GM12874 (cell line): Measurements from ENCODE around the gene CEP350.

Experiments
- TF ChIP-seq, protein P1 (sequence below): IDR thresholded peaks from 2 replicates; pipeline ENCODE4 v1.5.1; 2011; ENCODE audit warnings: low read depth, mild to moderate bottlenecking, control low read depth, low read length, moderate library complexity; ENCODE audit not compliant: insufficient read depth

CEP350 gene, protein sequence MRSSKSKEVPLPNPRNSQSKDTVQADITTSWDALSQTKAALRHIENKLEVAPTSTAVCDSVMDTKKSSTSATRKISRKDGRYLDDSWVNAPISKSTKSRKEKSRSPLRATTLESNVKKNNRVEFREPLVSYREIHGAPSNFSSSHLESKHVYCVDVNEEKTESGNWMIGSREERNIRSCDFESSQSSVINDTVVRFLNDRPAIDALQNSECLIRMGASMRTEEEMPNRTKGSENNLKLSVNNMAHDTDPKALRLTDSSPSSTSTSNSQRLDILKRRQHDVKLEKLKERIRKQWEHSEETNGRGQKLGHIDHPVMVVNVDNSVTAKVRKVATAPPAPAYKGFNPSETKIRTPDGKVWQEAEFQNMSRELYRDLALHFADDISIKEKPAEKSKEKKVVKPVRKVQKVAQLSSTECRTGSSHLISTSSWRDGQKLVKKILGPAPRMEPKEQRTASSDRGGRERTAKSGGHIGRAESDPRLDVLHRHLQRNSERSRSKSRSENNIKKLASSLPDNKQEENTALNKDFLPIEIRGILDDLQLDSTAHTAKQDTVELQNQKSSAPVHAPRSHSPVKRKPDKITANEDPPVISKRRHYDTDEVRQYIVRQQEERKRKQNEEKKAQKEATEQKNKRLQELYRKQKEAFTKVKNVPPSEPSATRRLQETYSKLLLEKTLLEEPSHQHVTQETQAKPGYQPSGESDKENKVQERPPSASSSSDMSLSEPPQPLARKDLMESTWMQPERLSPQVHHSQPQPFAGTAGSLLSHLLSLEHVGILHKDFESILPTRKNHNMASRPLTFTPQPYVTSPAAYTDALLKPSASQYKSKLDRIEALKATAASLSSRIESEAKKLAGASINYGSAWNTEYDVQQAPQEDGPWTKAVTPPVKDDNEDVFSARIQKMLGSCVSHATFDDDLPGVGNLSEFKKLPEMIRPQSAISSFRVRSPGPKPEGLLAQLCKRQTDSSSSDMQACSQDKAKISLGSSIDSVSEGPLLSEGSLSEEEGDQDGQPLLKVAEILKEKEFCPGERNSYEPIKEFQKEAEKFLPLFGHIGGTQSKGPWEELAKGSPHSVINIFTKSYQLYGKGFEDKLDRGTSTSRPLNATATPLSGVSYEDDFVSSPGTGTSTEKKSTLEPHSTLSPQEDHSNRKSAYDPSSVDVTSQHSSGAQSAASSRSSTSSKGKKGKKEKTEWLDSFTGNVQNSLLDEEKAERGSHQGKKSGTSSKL (N-terminal part only)

DNA sequence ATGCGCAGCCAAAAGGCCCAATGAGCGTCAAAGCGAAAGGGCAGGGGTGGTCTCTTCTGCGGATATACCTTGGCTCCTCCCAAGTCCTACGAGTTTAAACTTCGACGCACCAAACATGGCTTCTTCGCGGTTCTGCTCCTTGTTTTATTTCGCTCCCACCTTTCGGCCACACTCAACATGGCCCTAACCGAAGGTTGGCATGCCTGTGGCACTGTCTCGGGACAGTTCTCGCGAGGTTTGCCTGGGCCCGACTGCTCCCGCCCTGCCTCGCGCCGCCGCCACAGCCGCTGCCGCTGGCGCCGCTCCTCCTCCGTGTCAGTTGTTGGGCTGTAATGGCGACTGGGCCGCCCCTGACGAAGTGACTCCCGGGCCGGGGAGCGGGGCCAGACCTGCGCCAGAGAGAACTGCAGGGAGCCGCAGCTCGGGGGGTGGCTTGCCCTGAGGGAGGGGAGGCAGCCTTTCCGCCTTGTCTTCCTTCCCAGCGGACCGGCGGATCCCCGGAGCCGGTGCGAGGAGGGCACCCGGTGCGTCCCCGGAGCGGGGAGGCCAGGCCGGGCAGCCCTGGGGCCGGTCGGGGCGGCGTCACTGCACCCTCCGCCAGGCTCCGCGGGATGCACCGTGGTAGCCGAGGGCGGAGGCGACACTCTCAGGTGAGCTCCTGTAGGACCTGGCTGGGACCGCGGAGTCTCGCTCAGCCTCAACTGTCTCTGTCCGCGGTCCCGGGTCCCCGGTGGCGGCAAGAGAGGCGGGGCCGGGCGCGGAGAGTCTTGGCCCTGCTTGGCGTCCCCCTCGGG lies at the start of gene CEP350:
Gene CEP350 (plus strand): TSS at position 318 of the 794 bp plus-strand sequence. CDS start 31,372 bp downstream, outside the sequence.
- TF ChIP-seq, protein P1, sequence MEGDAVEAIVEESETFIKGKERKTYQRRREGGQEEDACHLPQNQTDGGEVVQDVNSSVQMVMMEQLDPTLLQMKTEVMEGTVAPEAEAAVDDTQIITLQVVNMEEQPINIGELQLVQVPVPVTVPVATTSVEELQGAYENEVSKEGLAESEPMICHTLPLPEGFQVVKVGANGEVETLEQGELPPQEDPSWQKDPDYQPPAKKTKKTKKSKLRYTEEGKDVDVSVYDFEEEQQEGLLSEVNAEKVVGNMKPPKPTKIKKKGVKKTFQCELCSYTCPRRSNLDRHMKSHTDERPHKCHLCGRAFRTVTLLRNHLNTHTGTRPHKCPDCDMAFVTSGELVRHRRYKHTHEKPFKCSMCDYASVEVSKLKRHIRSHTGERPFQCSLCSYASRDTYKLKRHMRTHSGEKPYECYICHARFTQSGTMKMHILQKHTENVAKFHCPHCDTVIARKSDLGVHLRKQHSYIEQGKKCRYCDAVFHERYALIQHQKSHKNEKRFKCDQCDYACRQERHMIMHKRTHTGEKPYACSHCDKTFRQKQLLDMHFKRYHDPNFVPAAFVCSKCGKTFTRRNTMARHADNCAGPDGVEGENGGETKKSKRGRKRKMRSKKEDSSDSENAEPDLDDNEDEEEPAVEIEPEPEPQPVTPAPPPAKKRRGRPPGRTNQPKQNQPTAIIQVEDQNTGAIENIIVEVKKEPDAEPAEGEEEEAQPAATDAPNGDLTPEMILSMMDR = no peak

DNA sequence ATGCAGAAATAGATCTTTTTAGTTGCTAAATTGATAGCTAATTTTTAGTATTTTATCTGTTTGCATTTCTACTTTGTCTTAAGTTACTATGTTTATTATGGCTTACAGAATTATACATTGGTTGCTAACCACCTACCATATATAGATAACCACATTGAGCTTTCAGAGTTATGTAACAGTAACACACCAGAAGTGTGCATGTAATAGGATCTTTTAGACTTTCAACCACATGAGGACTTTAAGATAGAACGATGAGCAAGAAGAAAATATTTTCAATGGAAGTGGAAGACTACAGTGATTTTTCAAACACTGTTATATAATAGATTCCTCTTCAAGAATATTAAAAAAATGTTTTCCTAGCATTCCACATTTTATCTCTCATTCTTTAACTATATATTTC lies 43.7 kb upstream of the CEP350 start:
- TF ChIP-seq, protein P1 = no peak

DNA sequence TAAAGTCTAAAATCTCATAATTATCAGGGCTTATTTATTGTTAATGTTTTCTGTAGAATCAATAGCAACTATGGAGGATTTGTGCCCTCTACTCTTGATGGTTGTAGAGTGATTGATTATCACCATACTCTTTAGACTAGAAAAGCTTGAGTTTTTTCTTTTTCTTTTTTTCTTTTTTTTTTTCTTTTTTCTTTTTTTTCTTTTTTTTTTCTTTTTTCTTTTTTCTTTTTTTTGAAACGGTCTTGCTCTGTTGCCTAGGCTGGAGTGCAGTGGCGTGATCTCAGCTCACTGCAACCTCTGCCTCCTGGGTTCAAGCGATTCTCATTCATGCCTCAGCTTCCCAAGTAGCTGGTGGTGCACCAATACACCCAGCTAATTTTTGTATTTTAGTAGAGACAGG lies 42.8 kb upstream of the CEP350 start:
- TF ChIP-seq, protein P1 = no peak

DNA sequence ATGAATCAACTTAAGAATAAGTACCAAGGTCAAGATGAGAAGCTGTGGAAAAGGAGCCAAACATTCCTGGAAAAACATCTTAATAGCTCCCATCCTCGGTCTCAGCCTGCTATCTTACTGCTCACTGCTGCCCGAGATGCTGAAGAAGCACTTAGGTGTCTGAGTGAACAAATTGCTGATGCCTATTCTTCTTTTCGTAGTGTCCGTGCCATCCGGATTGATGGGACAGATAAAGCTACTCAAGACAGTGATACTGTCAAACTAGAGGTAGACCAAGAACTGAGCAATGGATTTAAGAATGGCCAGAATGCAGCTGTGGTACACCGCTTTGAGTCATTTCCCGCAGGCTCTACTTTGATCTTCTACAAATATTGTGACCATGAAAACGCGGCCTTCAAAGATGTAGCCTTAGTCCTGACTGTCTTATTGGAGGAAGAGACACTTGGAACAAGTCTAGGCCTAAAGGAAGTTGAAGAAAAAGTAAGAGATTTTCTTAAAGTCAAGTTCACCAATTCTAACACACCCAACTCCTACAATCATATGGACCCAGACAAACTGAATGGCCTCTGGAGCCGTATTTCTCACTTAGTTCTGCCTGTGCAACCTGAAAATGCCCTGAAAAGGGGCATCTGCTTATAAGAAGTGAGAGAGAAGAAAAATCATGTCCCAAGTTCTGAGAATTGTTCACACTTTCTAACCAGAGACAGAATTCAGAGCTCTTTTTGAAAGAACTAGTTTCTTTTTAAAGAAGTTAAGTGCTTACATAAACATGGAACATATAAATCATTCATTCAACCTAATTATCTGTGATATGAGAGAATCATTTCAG lies 36.8 kb upstream of the CEP350 start:
- TF ChIP-seq, protein P1 = no peak

DNA sequence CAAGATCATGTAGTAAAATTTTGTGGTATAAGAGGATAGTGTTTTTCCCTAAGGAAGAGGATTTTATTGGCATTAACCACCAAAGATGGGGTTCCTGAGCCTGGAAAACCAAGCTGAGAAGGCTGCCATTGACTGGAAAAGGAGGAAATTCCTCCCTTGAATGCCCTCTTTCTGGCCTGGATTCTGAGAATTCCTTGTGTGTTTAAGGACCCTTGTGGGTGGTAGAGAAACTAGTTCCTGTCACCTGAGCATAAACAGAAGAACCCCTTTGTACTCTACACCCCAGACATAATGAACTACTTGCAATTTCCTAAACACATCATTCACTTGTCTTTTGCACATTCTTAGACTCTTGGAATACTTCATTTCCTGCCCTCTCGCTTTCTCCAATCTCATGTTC lies 33.1 kb upstream of the CEP350 start:
- TF ChIP-seq, protein P1 = no peak
